Measurements from ENCODE around the gene FASTK.

Gene FASTK

DNA sequence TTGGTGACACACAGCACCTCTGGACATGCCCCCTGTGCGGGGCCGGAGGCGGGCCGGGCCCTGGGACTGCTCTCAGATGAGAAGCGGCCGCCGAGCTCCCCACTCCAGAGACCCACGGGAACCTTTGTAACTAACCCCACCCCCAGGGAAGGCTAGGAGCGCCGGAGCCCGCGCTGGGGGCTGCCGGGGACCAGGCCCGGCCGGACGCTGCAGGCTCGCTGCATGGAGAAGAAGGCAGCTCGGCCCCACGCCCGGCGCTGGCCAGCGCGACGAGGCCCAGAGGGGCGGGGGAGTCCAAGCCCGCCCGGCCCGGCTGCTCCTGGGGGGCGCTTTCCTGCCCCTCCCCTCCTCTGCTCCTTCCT lies 42.2 kb upstream of the FASTK start:
- Histone ChIP-seq H3K9me2 (replicated peaks; ENCODE audit: low read depth, low read length) (no peaks in the 10 kb centered on the region), H3K9me3 (ENCODE audit: insufficient read depth, low read depth, low read length) (no peaks in the 10 kb centered on the region), H3K4me3 (ENCODE audit: low read length, poor library complexity, severe bottlenecking) (no peak overlapping the region), H3K79me2 (ENCODE audit: insufficient read depth, low read length) (no peaks in the 10 kb centered on the region), H3K9ac (ENCODE audit: low read depth, low read length, poor library complexity, severe bottlenecking) (no peak overlapping the region), H2AFZ (ENCODE audit: low read length) (no peak overlapping the region), H3K27me3 (ENCODE audit: insufficient read depth, low read length, poor library complexity, severe bottlenecking) (no peaks in the 10 kb centered on the region), H3K4me1 (ENCODE audit: insufficient read depth, low read length, poor library complexity, severe bottlenecking) (no peaks in the 10 kb centered on the region), H3K4me2 (ENCODE audit: low read depth, low read length, poor library complexity, severe bottlenecking) (no peak overlapping the region), H4K20me1 (ENCODE audit: insufficient read depth, low read length, poor library complexity, severe bottlenecking) (no peaks in the 10 kb centered on the region), H3K36me3 (ENCODE audit: insufficient read depth, low read length) (peaks cover 42% of the 10 kb centered on the region; the same call in 1 of the 2 replicates), H3F3A (ENCODE audit: low read depth) (no peaks in the 10 kb centered on the region)
- no peak for TF ChIP-seq EZH2phosphoT487 (IDR thresholded peaks at IDR 0.05; ENCODE audit: borderline replicate concordance)
- TF ChIP-seq, protein P1, sequence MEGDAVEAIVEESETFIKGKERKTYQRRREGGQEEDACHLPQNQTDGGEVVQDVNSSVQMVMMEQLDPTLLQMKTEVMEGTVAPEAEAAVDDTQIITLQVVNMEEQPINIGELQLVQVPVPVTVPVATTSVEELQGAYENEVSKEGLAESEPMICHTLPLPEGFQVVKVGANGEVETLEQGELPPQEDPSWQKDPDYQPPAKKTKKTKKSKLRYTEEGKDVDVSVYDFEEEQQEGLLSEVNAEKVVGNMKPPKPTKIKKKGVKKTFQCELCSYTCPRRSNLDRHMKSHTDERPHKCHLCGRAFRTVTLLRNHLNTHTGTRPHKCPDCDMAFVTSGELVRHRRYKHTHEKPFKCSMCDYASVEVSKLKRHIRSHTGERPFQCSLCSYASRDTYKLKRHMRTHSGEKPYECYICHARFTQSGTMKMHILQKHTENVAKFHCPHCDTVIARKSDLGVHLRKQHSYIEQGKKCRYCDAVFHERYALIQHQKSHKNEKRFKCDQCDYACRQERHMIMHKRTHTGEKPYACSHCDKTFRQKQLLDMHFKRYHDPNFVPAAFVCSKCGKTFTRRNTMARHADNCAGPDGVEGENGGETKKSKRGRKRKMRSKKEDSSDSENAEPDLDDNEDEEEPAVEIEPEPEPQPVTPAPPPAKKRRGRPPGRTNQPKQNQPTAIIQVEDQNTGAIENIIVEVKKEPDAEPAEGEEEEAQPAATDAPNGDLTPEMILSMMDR (conservative IDR thresholded peaks at IDR 0.05; ENCODE audit: low read length): no peak

- H3K4me2 ChIP-seq (ENCODE audit: low read depth, low read length, poor library complexity, severe bottlenecking): no peak overlapping the region
- H3K79me2 ChIP-seq (ENCODE audit: insufficient read depth, low read length): no peaks in the 10 kb centered on the region
- no peak overlapping the region for H3K9ac ChIP-seq (ENCODE audit: low read depth, low read length, poor library complexity, severe bottlenecking)
- TF ChIP-seq, protein P1 (conservative IDR thresholded peaks at IDR 0.05; ENCODE audit: low read length): no peak
- no peak for TF ChIP-seq EZH2phosphoT487 (IDR thresholded peaks at IDR 0.05; ENCODE audit: borderline replicate concordance)
- H3K27me3 ChIP-seq (ENCODE audit: insufficient read depth, low read length, poor library complexity, severe bottlenecking): no peaks in the 10 kb centered on the region
- no peaks in the 10 kb centered on the region for H4K20me1 ChIP-seq (ENCODE audit: insufficient read depth, low read length, poor library complexity, severe bottlenecking)
- no peaks in the 10 kb centered on the region for H3K9me3 ChIP-seq (ENCODE audit: insufficient read depth, low read depth, low read length)
- H2AFZ ChIP-seq (ENCODE audit: low read length): no peak overlapping the region
- H3K4me1 ChIP-seq (ENCODE audit: insufficient read depth, low read length, poor library complexity, severe bottlenecking): no peaks in the 10 kb centered on the region
- H3K9me2 ChIP-seq (replicated peaks; ENCODE audit: low read depth, low read length): no peaks in the 10 kb centered on the region
- H3F3A ChIP-seq (ENCODE audit: low read depth): no peaks in the 10 kb centered on the region
- H3K36me3 ChIP-seq (ENCODE audit: insufficient read depth, low read length): peaks cover 42% of the 10 kb centered on the region; the same call in 1 of the 2 replicates
- H3K4me3 ChIP-seq (ENCODE audit: low read length, poor library complexity, severe bottlenecking): no peak overlapping the region
Observed at GRCh38 chr7:151122276-151122675, 41.7 kb upstream of the FASTK start.

DNA sequence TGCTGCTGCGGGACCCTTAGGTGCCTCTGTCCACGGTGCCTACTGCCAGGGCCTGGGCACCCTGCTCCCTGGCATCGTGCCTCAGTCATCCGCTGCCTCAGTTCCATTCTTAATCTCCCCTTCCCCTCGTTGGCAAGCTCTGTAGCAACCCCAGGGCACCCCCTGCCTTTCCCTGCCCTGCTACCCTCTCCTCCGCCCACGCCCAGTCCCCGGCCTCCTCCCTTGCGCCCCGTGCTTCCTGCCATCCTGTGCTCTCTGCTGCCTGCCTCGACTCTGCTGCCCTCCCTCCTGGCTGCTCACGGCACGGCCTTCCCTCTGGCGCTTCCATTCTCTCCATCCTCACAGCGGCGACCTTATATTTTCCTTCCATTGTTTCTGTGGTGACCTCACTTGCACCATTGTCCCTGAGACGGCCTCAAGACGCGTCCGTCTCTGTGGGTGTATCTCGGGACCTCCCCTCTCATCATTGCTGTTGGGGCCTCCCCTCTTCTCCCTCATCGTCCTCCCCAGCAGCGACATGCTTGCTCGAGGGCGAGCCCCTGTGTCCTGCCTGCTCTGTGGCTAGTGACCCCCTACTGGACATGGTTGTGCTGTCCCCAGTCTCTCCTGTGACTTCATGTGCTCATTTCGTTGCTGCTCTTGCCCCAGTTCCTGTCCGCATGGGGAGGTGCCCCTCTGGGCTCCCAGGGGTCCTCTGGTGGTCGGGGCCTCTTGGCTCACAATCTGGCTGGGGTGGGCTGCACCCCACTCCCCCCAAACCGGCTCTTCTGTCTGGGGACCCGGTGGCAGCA lies 41.0 kb upstream of the FASTK start:
- Histone ChIP-seq H3K4me1 (ENCODE audit: insufficient read depth, low read length, poor library complexity, severe bottlenecking) (no peaks in the 10 kb centered on the region), H3K9me3 (ENCODE audit: insufficient read depth, low read depth, low read length) (no peaks in the 10 kb centered on the region), H4K20me1 (ENCODE audit: insufficient read depth, low read length, poor library complexity, severe bottlenecking) (no peaks in the 10 kb centered on the region), H3K27me3 (ENCODE audit: insufficient read depth, low read length, poor library complexity, severe bottlenecking) (no peaks in the 10 kb centered on the region), H3K9me2 (replicated peaks; ENCODE audit: low read depth, low read length) (no peaks in the 10 kb centered on the region), H3K79me2 (ENCODE audit: insufficient read depth, low read length) (no peaks in the 10 kb centered on the region), H3K4me3 (ENCODE audit: low read length, poor library complexity, severe bottlenecking) (no peak overlapping the region), H3K4me2 (ENCODE audit: low read depth, low read length, poor library complexity, severe bottlenecking) (no peak overlapping the region), H2AFZ (ENCODE audit: low read length) (no peak overlapping the region), H3K36me3 (ENCODE audit: insufficient read depth, low read length) (peaks cover 42% of the 10 kb centered on the region; the same call in 1 of the 2 replicates), H3F3A (ENCODE audit: low read depth) (no peaks in the 10 kb centered on the region), H3K9ac (ENCODE audit: low read depth, low read length, poor library complexity, severe bottlenecking) (no peak overlapping the region)
- TF ChIP-seq, protein P1 (conservative IDR thresholded peaks at IDR 0.05; ENCODE audit: low read length): no peak

All from Loucy (cell line).